Cardiac muscle cell (in vitro differentiated cells and primary cell): ENCODE measurements around the gene HNF1A. TPM values are rescaled to one million over a fixed set of nuclear protein-coding genes. Genes with fewer than 3 reads are reported as not detected.

Experiments used
- DNase-seq, 2 donors: peaks; one replicate each; pipeline versions ENCODE4 v3.0.0 to v3.0.0-alpha.2; 2010 to 2017; ENCODE audit warnings: low read depth in 1 of 2, low spot score in 1 of 2
- H3K27ac ChIP-seq: fragments of 200-600 bp; sonication (generic); 2 replicates; pipeline ENCODE4 v1.5.1; 2016
- H3K27me3 ChIP-seq: fragments of 200-600 bp; sonication (generic); 2 replicates; pipeline ENCODE4 v1.6.0; 2016; ENCODE audit warnings: control low read depth
- H3K36me3 ChIP-seq: fragments of 200-600 bp; sonication (generic); 2 replicates; pipeline ENCODE4 v1.5.1; 2016; ENCODE audit warnings: control low read depth
- H3K4me1 ChIP-seq: fragments of 200-600 bp; sonication (generic); 2 replicates; pipeline ENCODE4 v1.8.1; 2017; ENCODE audit warnings: low read depth, mild to moderate bottlenecking, mixed run types
- H3K4me3 ChIP-seq: fragments of 200-600 bp; sonication (generic); 2 replicates; pipeline ENCODE4 v1.5.1; 2016; ENCODE audit warnings: mild to moderate bottlenecking
- H3K9me3 ChIP-seq: fragments of 200-600 bp; sonication (generic); 2 replicates; pipeline ENCODE4 v1.5.1; 2017; ENCODE audit warnings: low read depth, mild to moderate bottlenecking, control low read depth
- polyA plus RNA-seq: library from polyadenylated mRNA; unstranded; fragments of >200 nt; fragmentation: Nextera tagmentation; extraction: Ambion mirVana; gene quantifications from 2 replicates; pipeline ENCODE4 v1.2.1, GENCODE V29; 2016
- total RNA-seq: library from RNA; depleted of rRNA; stranded (reverse); fragments of >200 nt; gene quantifications from 2 replicates; pipeline ENCODE4 v1.2.3, GENCODE V29; 2016
- TF ChIP-seq, protein P1 (sequence below): IDR thresholded peaks from 2 replicates; pipeline ENCODE4 v1.5.1; 2012; ENCODE audit warnings: low read depth, mild to moderate bottlenecking, low read length

The HNF1A gene
- total and polyA plus RNA-seq, 2 experiments from 2014 or later, result not detected

DNA sequence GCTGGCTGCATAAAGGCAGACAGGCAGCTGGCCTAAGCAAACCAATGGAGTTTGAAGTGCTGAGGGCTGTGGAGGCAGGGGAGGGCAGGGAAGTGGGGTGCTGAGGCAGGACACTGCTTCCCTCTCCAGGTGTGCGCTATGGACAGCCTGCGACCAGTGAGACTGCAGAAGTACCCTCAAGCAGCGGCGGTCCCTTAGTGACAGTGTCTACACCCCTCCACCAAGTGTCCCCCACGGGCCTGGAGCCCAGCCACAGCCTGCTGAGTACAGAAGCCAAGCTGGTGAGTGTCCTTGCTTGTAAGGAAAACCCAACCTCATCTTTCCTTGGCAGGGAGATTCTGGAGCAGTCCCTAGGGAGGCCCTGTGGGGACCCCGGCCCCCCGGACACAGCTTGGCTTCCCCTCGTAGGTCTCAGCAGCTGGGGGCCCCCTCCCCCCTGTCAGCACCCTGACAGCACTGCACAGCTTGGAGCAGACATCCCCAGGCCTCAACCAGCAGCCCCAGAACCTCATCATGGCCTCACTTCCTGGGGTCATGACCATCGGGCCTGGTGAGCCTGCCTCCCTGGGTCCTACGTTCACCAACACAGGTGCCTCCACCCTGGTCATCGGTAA lies 17.9 kb downstream of the HNF1A start:
- DNase-seq, result no peak
- Histone ChIP-seq H3K27me3 (no peaks in the 10 kb centered on the region), H3K9me3 (no peaks in the 10 kb centered on the region), H3K4me3 (no peak overlapping the region), H3K36me3 (no peaks in the 10 kb centered on the region), H3K27ac (no peak overlapping the region), H3K4me1 (no peaks in the 10 kb centered on the region)
- TF ChIP-seq, protein P1, sequence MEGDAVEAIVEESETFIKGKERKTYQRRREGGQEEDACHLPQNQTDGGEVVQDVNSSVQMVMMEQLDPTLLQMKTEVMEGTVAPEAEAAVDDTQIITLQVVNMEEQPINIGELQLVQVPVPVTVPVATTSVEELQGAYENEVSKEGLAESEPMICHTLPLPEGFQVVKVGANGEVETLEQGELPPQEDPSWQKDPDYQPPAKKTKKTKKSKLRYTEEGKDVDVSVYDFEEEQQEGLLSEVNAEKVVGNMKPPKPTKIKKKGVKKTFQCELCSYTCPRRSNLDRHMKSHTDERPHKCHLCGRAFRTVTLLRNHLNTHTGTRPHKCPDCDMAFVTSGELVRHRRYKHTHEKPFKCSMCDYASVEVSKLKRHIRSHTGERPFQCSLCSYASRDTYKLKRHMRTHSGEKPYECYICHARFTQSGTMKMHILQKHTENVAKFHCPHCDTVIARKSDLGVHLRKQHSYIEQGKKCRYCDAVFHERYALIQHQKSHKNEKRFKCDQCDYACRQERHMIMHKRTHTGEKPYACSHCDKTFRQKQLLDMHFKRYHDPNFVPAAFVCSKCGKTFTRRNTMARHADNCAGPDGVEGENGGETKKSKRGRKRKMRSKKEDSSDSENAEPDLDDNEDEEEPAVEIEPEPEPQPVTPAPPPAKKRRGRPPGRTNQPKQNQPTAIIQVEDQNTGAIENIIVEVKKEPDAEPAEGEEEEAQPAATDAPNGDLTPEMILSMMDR, result no peak

DNA sequence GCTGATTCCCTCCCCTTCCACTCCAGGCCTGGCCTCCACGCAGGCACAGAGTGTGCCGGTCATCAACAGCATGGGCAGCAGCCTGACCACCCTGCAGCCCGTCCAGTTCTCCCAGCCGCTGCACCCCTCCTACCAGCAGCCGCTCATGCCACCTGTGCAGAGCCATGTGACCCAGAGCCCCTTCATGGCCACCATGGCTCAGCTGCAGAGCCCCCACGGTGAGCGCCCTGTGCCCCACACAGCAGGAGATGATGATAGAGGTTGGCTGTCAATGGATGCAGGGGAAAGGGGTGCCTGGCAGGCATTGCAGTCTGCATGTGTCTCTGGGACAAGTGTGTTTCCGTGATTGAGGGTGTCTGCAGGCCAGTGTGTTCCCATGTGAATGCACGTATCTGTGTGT lies 19.1 kb downstream of the HNF1A start:
- no peak for DNase-seq
- TF ChIP-seq, protein P1, result no peak
- no peak overlapping the region for H3K4me3 ChIP-seq

DNA sequence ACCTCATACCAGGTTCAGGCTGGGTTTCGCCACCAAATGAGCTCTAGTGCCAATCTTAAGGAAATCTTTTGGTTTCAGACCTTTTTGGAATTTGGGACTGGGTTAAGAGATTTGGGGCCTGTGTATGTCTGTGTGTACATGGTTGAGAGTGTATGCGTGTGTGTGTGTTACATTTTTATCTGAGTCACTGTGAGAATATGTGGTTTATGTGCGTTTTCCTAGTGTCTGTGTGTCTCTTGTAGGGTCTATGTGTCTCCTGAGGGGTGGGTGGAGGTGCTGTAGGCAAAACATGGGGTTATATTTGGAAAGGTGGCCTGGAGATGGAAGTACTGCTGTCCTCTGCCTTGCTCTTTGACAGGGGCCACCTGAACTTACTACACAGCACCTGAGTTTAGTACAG lies 20.1 kb downstream of the HNF1A start:
- Histone ChIP-seq H3K4me3 (no peak overlapping the region), H3K27ac (no peak overlapping the region), H3K9me3 (no peaks in the 10 kb centered on the region), H3K36me3 (no peaks in the 10 kb centered on the region), H3K4me1 (no peaks in the 10 kb centered on the region), H3K27me3 (no peaks in the 10 kb centered on the region)
- TF ChIP-seq, protein P1, result no peak
- no peak for DNase-seq

More for the DNA sequence above, 19.1 kb downstream of the HNF1A start:
- no peaks in the 10 kb centered on the region for H3K4me1 ChIP-seq
- H3K36me3 ChIP-seq, result no peaks in the 10 kb centered on the region
- H3K27ac ChIP-seq, result no peak overlapping the region
- H3K9me3 ChIP-seq, result no peaks in the 10 kb centered on the region
- H3K27me3 ChIP-seq, result no peaks in the 10 kb centered on the region

DNA sequence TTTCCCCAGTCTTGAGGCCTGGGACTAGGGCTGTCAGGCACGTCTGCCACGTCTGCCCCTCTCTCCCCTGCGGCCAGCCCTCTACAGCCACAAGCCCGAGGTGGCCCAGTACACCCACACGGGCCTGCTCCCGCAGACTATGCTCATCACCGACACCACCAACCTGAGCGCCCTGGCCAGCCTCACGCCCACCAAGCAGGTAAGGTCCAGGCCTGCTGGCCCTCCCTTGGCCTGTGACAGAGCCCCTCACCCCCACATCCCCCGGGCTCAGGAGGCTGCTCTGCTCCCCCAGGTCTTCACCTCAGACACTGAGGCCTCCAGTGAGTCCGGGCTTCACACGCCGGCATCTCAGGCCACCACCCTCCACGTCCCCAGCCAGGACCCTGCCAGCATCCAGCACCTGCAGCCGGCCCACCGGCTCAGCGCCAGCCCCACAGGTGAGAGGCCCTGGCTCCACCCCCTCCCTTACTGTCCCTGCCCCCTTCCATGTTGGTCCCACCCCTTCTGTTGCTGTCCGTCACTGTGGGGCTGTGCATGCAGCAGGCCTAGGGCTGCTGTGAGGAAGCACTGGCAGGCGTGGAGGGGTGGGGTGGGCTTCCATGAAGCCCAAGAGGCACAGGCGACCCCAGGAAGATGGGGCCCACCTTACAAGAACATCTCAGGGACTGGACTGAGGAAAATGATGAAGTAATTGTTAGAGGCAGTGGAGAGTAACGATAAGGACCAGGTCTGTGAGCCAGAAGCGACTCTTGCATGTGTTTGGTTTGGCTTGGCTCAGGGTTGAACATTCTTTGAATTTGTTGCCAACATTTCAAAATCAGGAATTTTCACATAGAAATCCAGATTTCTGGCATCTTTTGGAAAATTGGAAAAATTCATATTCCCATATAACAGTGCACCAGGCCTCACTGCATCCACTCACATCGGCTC lies 21.1 kb downstream of the HNF1A start:
- TF ChIP-seq, protein P1, result no peak
- peak in 1 of 2 donors; percentile 80 for DNase-seq
- Histone ChIP-seq H3K27me3 (no peaks in the 10 kb centered on the region), H3K4me3 (no peak overlapping the region), H3K27ac (no peak overlapping the region), H3K36me3 (peaks cover 2% of the 10 kb centered on the region), H3K4me1 (no peaks in the 10 kb centered on the region), H3K9me3 (no peaks in the 10 kb centered on the region)

DNA sequence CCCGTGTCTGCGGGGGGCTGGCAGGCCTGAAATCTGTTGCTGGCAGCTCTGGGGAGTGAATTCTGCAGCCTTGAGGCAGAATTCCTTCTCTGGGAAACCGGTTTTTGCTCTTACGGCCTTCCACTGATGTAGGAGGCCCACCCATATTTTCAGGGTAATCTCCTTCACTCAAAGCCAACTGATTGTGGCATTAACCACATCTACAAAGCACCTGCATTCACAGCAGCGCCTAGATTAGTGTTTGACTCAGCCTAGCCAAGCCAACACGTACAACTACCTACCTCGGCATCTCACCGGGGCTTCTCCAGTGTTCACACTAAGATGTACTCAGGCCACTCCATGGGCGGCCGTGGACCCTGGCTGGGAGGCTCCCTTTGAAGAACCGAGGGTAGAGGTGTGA lies 22.2 kb downstream of the HNF1A start:
- Histone ChIP-seq H3K27ac (no peak overlapping the region), H3K9me3 (no peaks in the 10 kb centered on the region), H3K4me3 (no peak overlapping the region), H3K4me1 (no peaks in the 10 kb centered on the region), H3K36me3 (peaks cover 5% of the 10 kb centered on the region), H3K27me3 (no peaks in the 10 kb centered on the region)
- no peak for DNase-seq
- TF ChIP-seq, protein P1, result no peak
